HEK293 (cell line): ENCODE results near the gene AZIN2.

Source experiments
- CTCF ChIA-PET: fragments of 350-600 bp; formaldehyde crosslinking; extraction: SDS; loops from one replicate; lab custom pipeline; 2021; ENCODE audit warnings: antibody characterized with exemption; lab: Yijun Ruan, JAX
- POLR2A ChIA-PET: fragments of 300-600 bp; formaldehyde crosslinking; extraction: SDS; loops from one replicate; lab custom pipeline; 2020; ENCODE audit warnings: antibody characterized with exemption, inconsistent platforms; lab: Yijun Ruan, JAX
- H3K27ac ChIP-seq: fragments of 200-500 bp; sonication (Bioruptor generic); 2 replicates; pipeline ENCODE4 v1.5.1; 2014; ENCODE audit warnings: low read depth, low read length, control low read depth, inconsistent platforms; ENCODE audit errors: extremely low read depth
- H3K36me3 ChIP-seq, 2 experiments: fragments of 200-500 bp in 1 of 2; sonication (Bioruptor generic) in 1 of 2; 1 replicate in 1 of 2; 2 replicates in 1 of 2; pipeline ENCODE4 v1.5.1; 2014 to 2017; ENCODE audit warnings: inconsistent platforms in 2 of 2, low read length in 2 of 2; ENCODE audit not compliant: control insufficient read depth in 2 of 2, insufficient read depth in 1 of 2
- H3K4me1 ChIP-seq: fragments of 200-500 bp; sonication (Bioruptor generic); 2 replicates; pipeline ENCODE4 v1.5.1; 2014; ENCODE audit warnings: mild to moderate bottlenecking, low read length, inconsistent platforms; ENCODE audit not compliant: control insufficient read depth, insufficient read depth
- H3K4me3 ChIP-seq: 2 replicates; pipeline ENCODE4 v1.5.1; 2011; ENCODE audit warnings: low read depth, mild to moderate bottlenecking, control low read depth, low read length, moderate library complexity
- H3K9me3 ChIP-seq: fragments of 200-500 bp; sonication (Bioruptor generic); 2 replicates; pipeline ENCODE4 v1.5.1; 2014; ENCODE audit warnings: low read depth, low read length, inconsistent platforms; ENCODE audit not compliant: control insufficient read depth, insufficient read depth
- SETDB1 ChIP-seq: IDR thresholded peaks from one replicate; pipeline ENCODE4 v1.6.1; 2017; ENCODE audit warnings: mild to moderate bottlenecking, low read length, moderate library complexity, mixed read lengths; ENCODE audit not compliant: insufficient read length
- ZBTB48 ChIP-seq: fragments of 450-650 bp; formaldehyde crosslinking; IDR thresholded peaks from 2 replicates; pipeline ENCODE4 v1.5.1; 2016; ENCODE audit warnings: missing biosample characterization, missing genetic modification characterization
- ZNF132 ChIP-seq: fragments of 450-650 bp; formaldehyde crosslinking; IDR thresholded peaks from 2 replicates; pipeline ENCODE4 v1.5.1; 2017; ENCODE audit warnings: missing biosample characterization, missing genetic modification characterization, borderline replicate concordance
- ZNF140 ChIP-seq: fragments of 450-650 bp; formaldehyde crosslinking; IDR thresholded peaks from 2 replicates; pipeline ENCODE4 v1.5.1; 2016; ENCODE audit warnings: missing biosample characterization, missing genetic modification characterization
- ZNF16 ChIP-seq: fragments of 450-650 bp; formaldehyde crosslinking; IDR thresholded peaks from 2 replicates; pipeline ENCODE4 v1.5.1; 2016; ENCODE audit warnings: low read depth, missing biosample characterization, missing genetic modification characterization
- ZNF221 ChIP-seq: fragments of 450-650 bp; formaldehyde crosslinking; IDR thresholded peaks from 2 replicates; pipeline ENCODE4 v1.5.1; 2017; ENCODE audit warnings: missing biosample characterization, missing genetic modification characterization, borderline replicate concordance
- ZNF302 ChIP-seq: fragments of 450-650 bp; formaldehyde crosslinking; IDR thresholded peaks from 2 replicates; pipeline ENCODE4 v1.5.1; 2016; ENCODE audit warnings: missing biosample characterization, missing genetic modification characterization, low read depth
- ZNF518A ChIP-seq: fragments of 450-650 bp; formaldehyde crosslinking; conservative IDR thresholded peaks from 2 replicates; pipeline ENCODE4 v1.5.1; 2016; ENCODE audit warnings: low read depth, missing biosample characterization, missing genetic modification characterization
- ZNF555 ChIP-seq: fragments of 450-650 bp; formaldehyde crosslinking; conservative IDR thresholded peaks from 2 replicates; pipeline ENCODE4 v1.5.1; 2017; ENCODE audit warnings: missing biosample characterization, mild to moderate bottlenecking, missing genetic modification characterization, inconsistent platforms
- ZNF558 ChIP-seq: fragments of 450-650 bp; formaldehyde crosslinking; IDR thresholded peaks from 2 replicates; pipeline ENCODE4 v1.5.1; 2016; ENCODE audit warnings: missing biosample characterization, missing genetic modification characterization
- ZNF639 ChIP-seq: fragments of 450-650 bp; formaldehyde crosslinking; IDR thresholded peaks from 2 replicates; pipeline ENCODE4 v1.5.1; 2016; ENCODE audit warnings: missing biosample characterization, missing genetic modification characterization
- ZSCAN5A ChIP-seq: fragments of 450-650 bp; formaldehyde crosslinking; IDR thresholded peaks from 2 replicates; pipeline ENCODE4 v1.5.1; 2016; ENCODE audit warnings: missing biosample characterization, missing genetic modification characterization

Gene AZIN2

GRCh38 chr1:33110477-33110876 lies 29.5 kb downstream of the AZIN2 start:
- POLR2A ChIA-PET, result no interaction called here
- H3K4me1 ChIP-seq, result no peaks in the 10 kb centered on the region
- H3K36me3 ChIP-seq, result peaks cover 0 to 2% of the 10 kb centered on the region in 2 experiments; a peak in 1 of 3 replicates
- no peaks in the 10 kb centered on the region for H3K9me3 ChIP-seq
- CTCF ChIA-PET, result interaction anchor here (0.7 to 1.3 kb wide), 2 partner anchors 15 to 140 kb away, joined by 3 to 5 read pairs; no protein-coding TSS in a partner anchor
- TF ChIP-seq ZNF558 (tag by site-specific recombination) (no peak), ZNF518A (tag by site-specific recombination) (no peak), SETDB1 (peak; percentile 66)
- no peak overlapping the region for H3K27ac ChIP-seq
- no peak overlapping the region for H3K4me3 ChIP-seq

GRCh38 chr1:33111965-33112364 lies 31.0 kb downstream of the AZIN2 start:
- ChIA-PET POLR2A (no interaction called here), CTCF (interaction anchor here (0.7 kb wide), 1 partner anchor 288 kb away, joined by 4 read pairs; no protein-coding TSS in a partner anchor)
- no peaks in the 10 kb centered on the region for H3K36me3 ChIP-seq
- no peak for TF ChIP-seq ZNF555 (tag by site-specific recombination)
- TF ChIP-seq ZNF302 (tag by site-specific recombination), result no peak
- TF ChIP-seq ZSCAN5A (tag by site-specific recombination), result no peak
- no peak for TF ChIP-seq ZNF558 (tag by site-specific recombination)
- TF ChIP-seq ZNF639 (tag by site-specific recombination), result no peak
- TF ChIP-seq ZNF132 (tag by site-specific recombination), result no peak
- no peak for TF ChIP-seq ZNF140 (tag by site-specific recombination)
- no peak for TF ChIP-seq ZBTB48
- H3K4me3 ChIP-seq, result no peak overlapping the region
- H3K27ac ChIP-seq, result no peak overlapping the region
- H3K4me1 ChIP-seq, result no peaks in the 10 kb centered on the region
- H3K9me3 ChIP-seq, result no peaks in the 10 kb centered on the region

- no peaks in the 10 kb centered on the region for H3K36me3 ChIP-seq
- ChIA-PET POLR2A (no interaction called here), CTCF (interaction anchor here (1.0 to 3.2 kb wide), 4 partner anchors 10 to 24 kb away, joined by 3 to 13 read pairs (median 6); no protein-coding TSS in a partner anchor)
- no peaks in the 10 kb centered on the region for H3K9me3 ChIP-seq
- no peaks in the 10 kb centered on the region for H3K4me1 ChIP-seq
- TF ChIP-seq ZNF16 (peak; percentile 61; the same call in 1 of the 2 replicates), ZNF221 (tag by site-specific recombination) (no peak)
- H3K27ac ChIP-seq, result no peak overlapping the region
- no peak overlapping the region for H3K4me3 ChIP-seq
These were observed 36.6 kb downstream of the AZIN2 start for GRCh38 chr1:33117440-33118085.
